Measurements from ENCODE around the gene SMC1B.

GRCh38 chr22:45310977-45311531 lies 102.3 kb downstream of the SMC1B start:
- TF ChIP-seq CTCF (IDR thresholded peaks at IDR 0.05; ENCODE audit: poor library complexity) (no peak), EZH2 (IDR thresholded peaks at IDR 0.05; ENCODE audit: borderline replicate concordance) (no peak)

Data from hepatocyte (in vitro differentiated cells).